ENCODE results near the gene CSK. TPM values are rescaled to one million over a fixed set of nuclear protein-coding genes. Genes with fewer than 3 reads are reported as not detected.

The CSK gene
- total RNA-seq, 1 experiment from 2014 or later, result 49.2 TPM

- Histone ChIP-seq H3K23me2 (ENCODE audit: insufficient read length, low read depth, low read length, poor library complexity, severe bottlenecking) (no peaks in the 10 kb centered on the region), H3K23ac (ENCODE audit: insufficient read length, low read depth, low read length) (no peak overlapping the region), H3K79me1 (ENCODE audit: insufficient read depth, low read depth, low read length, poor library complexity, severe bottlenecking) (no peaks in the 10 kb centered on the region), H4K5ac (ENCODE audit: insufficient read length, low read depth, low read length) (no peak overlapping the region), H3K4ac (ENCODE audit: low read depth, low read length) (no peak overlapping the region), H2AFZ (ENCODE audit: low read length) (no peak overlapping the region), H2BK15ac (ENCODE audit: low read depth, low read length) (no peak overlapping the region), H3K4me1 (ENCODE audit: insufficient read depth, low read length) (no peaks in the 10 kb centered on the region), H2BK12ac (ENCODE audit: insufficient read length, low read depth, low read length) (no peak overlapping the region), H2BK120ac (ENCODE audit: low read depth, low read length, poor library complexity, severe bottlenecking) (no peak overlapping the region), H3K9me3 (ENCODE audit: control insufficient read depth, low read depth, low read length) (no peaks in the 10 kb centered on the region), H2BK20ac (ENCODE audit: low read depth, low read length, poor library complexity, severe bottlenecking) (no peak overlapping the region), H3K18ac (ENCODE audit: insufficient read length, low read depth, low read length) (no peak overlapping the region), H3K27me3 (ENCODE audit: insufficient read depth, low read length) (no peaks in the 10 kb centered on the region), H4K20me1 (ENCODE audit: control insufficient read depth, insufficient read depth, insufficient read length) (peaks cover 3% of the 10 kb centered on the region), H3T11ph (ENCODE audit: low read length) (no peak overlapping the region), H3K79me2 (ENCODE audit: insufficient read depth, low read length) (no peaks in the 10 kb centered on the region), H4K91ac (ENCODE audit: insufficient read length, low read depth, low read length) (no peak overlapping the region), H3K9ac (ENCODE audit: extremely low read depth, insufficient read length, low read length) (no peak overlapping the region), H2AK5ac (ENCODE audit: insufficient read length, low read length) (no peak overlapping the region), H3K27ac (ENCODE audit: insufficient read length, low read depth, low read length) (no peak overlapping the region), H3K4me2 (ENCODE audit: insufficient read depth, insufficient read length, low read length) (no peak overlapping the region), H2BK5ac (ENCODE audit: insufficient read length, low read length) (no peak overlapping the region), H4K8ac (replicated peaks; ENCODE audit: insufficient read length, low read depth, low read length) (no peak overlapping the region), H3K14ac (ENCODE audit: insufficient read depth, low read length) (no peak overlapping the region), H3K56ac (ENCODE audit: insufficient read length, low read depth, low read length) (no peak overlapping the region)
- Mint-ChIP-seq H3K36me3 (ENCODE audit: insufficient read depth in 1 of 3, low read depth in 3 of 3) (peaks cover 6 to 37% (median 29%) of the 10 kb centered on the region in 3 experiments), H3K27ac (no peak overlapping the region), H3K9me3 (no peaks in the 10 kb centered on the region), H3K4me3 (no peak overlapping the region; a peak in 1 of 5 replicates), H3K27me3 (ENCODE audit: low read depth) (peaks cover 3% of the 10 kb centered on the region), H3K4me1 (peaks cover 12 to 36% of the 10 kb centered on the region in 2 experiments; a peak in 3 of 4 replicates)
- no peak for TF ChIP-seq CTCF (conservative IDR thresholded peaks at IDR 0.05)
- WGBS (ENCODE audit: extremely low coverage, insufficient read length, low lambda C conversion rate), result no CpG with 5 or more reads among the region's 7 CpGs
- no peak for DNase-seq
These were observed 55.0 kb downstream of the CSK start for GRCh38 chr15:74836846-74837245.

All from H9 (cell line).